ENCODE data around the gene PTGER1.
"Not testable (repeated sequence)": the region's sequence is repeated elsewhere in the genome, so short reads cannot be mapped to it uniquely, and the experiment has no call there.

Gene PTGER1

DNA sequence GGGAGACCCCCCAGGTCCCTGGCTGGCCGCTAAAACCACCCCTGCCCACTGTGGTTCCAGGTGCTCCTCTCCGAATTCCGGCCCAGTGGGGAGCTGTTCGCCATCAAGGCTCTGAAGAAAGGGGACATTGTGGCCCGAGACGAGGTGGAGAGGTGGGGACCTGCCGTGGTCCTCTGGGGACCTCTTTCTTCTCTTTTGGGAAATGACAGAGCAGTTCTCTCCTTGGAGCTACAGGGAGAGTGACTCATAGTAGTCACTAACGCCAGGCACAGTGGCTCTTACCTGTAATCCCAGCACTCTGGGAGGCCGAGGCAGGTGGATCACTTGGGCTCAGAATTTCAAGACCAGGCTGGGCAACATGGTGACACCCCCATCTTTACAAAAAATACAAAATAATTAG is 7.3 kb downstream of the PTGER1 start:
- Histone ChIP-seq H3K23ac (ENCODE audit: low read length in 2 of 2) (no peak overlapping the region), H3K79me1 (replicated peaks; ENCODE audit: low read length, poor library complexity, severe bottlenecking) (peaks cover 3% of the 10 kb centered on the region), H3K27ac (ENCODE audit: low read length, poor library complexity, severe bottlenecking) (no peak overlapping the region), H2BK5ac (ENCODE audit: low read depth, low read length, poor library complexity, severe bottlenecking) (no peak overlapping the region), H3K9me3 (ENCODE audit: control insufficient read depth, low read length) (no peaks in the 10 kb centered on the region), H3K4ac (ENCODE audit: low read depth in 1 of 2, low read length in 2 of 2) (no peak overlapping the region), H3K4me3 (ENCODE audit: insufficient read depth in 1 of 2, low read depth in 1 of 2, low read length in 2 of 2) (no peak overlapping the region), H4K8ac (ENCODE audit: low read length) (no peak overlapping the region), H2BK120ac (ENCODE audit: low read depth, low read length) (no peak overlapping the region), H3K14ac (ENCODE audit: low read length in 2 of 2) (no peak overlapping the region), H3K27me3 (ENCODE audit: control insufficient read depth in 1 of 2, insufficient read depth in 1 of 2, low read length in 2 of 2) (peaks cover 0 to 5% of the 10 kb centered on the region in 2 experiments), H3K4me2 (ENCODE audit: low read length, poor library complexity, severe bottlenecking) (no peak overlapping the region), H2BK12ac (ENCODE audit: low read length in 2 of 2) (no peak overlapping the region), H2AK5ac (ENCODE audit: low read length, severe bottlenecking) (no peak overlapping the region), H3K4me1 (ENCODE audit: control insufficient read depth, insufficient read depth, low read depth, low read length) (peaks cover 12% of the 10 kb centered on the region), H2AFZ (ENCODE audit: low read depth, low read length) (no peak overlapping the region), H2BK15ac (ENCODE audit: low read depth, poor library complexity, severe bottlenecking) (no peak overlapping the region), H3K9ac (ENCODE audit: low read length) (no peak overlapping the region), H3K18ac (ENCODE audit: low read depth in 1 of 2, low read length in 2 of 2) (no peak overlapping the region), H3K36me3 (ENCODE audit: control insufficient read depth in 1 of 2, insufficient read depth in 2 of 2, low read depth in 1 of 2, low read length in 2 of 2) (peaks cover 64 to 78% of the 10 kb centered on the region in 2 experiments), H4K91ac (ENCODE audit: low read length) (no peak overlapping the region)
- DNase-seq = no peak
- WGBS = 87% methylated on average over 8 of the region's 9 CpGs

DNA sequence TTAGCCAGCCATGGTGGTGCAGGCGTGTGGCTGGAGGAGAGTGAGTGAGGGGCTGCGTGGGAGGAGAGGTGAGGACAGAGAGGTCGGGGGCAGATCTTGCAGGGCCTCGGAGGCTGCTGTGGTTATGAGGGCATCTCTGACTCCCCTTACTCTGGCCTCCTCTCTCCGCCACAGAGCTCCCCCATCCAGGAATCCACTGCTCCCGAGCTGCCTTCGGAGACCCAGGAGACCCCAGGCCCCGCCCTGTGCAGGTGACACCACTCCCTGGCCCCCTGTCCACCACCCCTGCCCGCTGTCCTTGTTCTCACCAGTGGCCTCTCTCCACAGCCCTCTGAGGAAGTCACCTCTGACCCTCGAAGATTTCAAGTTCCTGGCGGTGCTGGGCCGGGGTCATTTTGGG is 7.8 kb downstream of the PTGER1 start:
- 90% methylated on average over 10 of the region's 12 CpGs for WGBS
- no peak overlapping the region for H2AFZ ChIP-seq (ENCODE audit: low read depth, low read length)

DNA sequence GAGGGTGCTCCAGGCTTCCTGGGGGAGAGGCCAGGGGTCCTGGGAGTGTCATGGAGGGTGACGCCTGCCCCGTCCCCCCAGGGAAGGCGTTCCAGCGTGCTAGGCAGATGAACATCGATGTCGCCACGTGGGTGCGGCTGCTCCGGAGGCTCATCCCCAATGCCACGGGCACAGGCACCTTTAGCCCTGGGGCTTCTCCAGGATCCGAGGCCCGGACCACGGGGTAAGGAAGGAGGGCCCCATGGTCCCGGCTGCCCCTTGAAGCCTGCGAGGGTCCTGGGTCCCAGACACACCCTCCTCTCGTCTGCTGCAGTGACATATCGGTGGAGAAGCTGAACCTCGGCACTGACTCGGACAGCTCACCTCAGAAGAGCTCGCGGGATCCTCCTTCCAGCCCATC is 11.4 kb downstream of the PTGER1 start:
- Histone ChIP-seq H2BK5ac (ENCODE audit: low read depth, low read length, poor library complexity, severe bottlenecking) (no peak overlapping the region), H2BK12ac (ENCODE audit: low read length in 2 of 2) (no peak overlapping the region)

More for the DNA sequence above, 7.8 kb downstream of the PTGER1 start:
- Histone ChIP-seq H3K4me3 (ENCODE audit: insufficient read depth in 1 of 2, low read depth in 1 of 2, low read length in 2 of 2) (no peak overlapping the region), H3K23ac (ENCODE audit: low read length in 2 of 2) (no peak overlapping the region), H3K14ac (ENCODE audit: low read length in 2 of 2) (no peak overlapping the region), H3K4me1 (ENCODE audit: control insufficient read depth, insufficient read depth, low read depth, low read length) (peaks cover 8% of the 10 kb centered on the region), H4K91ac (ENCODE audit: low read length) (no peak overlapping the region), H3K9me3 (ENCODE audit: control insufficient read depth, low read length) (no peaks in the 10 kb centered on the region), H3K27me3 (ENCODE audit: control insufficient read depth in 1 of 2, insufficient read depth in 1 of 2, low read length in 2 of 2) (peaks cover 0 to under 1% of the 10 kb centered on the region in 2 experiments), H2AK5ac (ENCODE audit: low read length, severe bottlenecking) (no peak overlapping the region), H3K79me1 (replicated peaks; ENCODE audit: low read length, poor library complexity, severe bottlenecking) (peaks cover 3% of the 10 kb centered on the region), H2BK5ac (ENCODE audit: low read depth, low read length, poor library complexity, severe bottlenecking) (no peak overlapping the region), H2BK120ac (ENCODE audit: low read depth, low read length) (no peak overlapping the region), H2BK15ac (ENCODE audit: low read depth, poor library complexity, severe bottlenecking) (no peak overlapping the region), H3K9ac (ENCODE audit: low read length) (no peak overlapping the region), H3K4me2 (ENCODE audit: low read length, poor library complexity, severe bottlenecking) (no peak overlapping the region), H4K8ac (ENCODE audit: low read length) (no peak overlapping the region), H3K18ac (ENCODE audit: low read depth in 1 of 2, low read length in 2 of 2) (no peak overlapping the region), H2BK12ac (ENCODE audit: low read length in 2 of 2) (no peak overlapping the region), H3K27ac (ENCODE audit: low read length, poor library complexity, severe bottlenecking) (no peak overlapping the region), H3K36me3 (ENCODE audit: control insufficient read depth in 1 of 2, insufficient read depth in 2 of 2, low read depth in 1 of 2, low read length in 2 of 2) (peaks cover 68 to 82% of the 10 kb centered on the region in 2 experiments), H3K4ac (ENCODE audit: low read depth in 1 of 2, low read length in 2 of 2) (no peak overlapping the region)
- no peak for DNase-seq

DNA sequence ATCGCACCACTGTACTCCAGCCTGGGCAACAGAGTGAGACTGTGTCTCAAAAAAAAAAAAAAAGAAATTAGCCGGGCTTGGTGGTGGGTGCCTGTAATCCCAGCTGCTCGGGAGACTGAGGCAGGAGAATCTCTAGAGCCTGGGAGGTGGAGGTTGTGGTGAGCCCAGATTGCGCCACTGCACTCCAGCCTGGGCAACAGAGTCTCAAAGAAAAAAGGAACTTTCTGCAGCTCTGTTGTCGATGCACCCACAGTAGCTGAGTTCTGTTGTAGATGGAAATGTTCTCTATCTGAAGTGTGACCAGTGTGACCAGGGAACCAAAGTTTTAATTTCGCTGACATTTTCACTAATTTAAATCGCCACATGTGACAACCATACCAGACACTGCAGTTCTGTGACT is 12.8 kb downstream of the PTGER1 start:
- not testable (repeated sequence) for H3K4me1 ChIP-seq (ENCODE audit: control insufficient read depth, insufficient read depth, low read depth, low read length); H3K4me2 ChIP-seq (ENCODE audit: low read length, poor library complexity, severe bottlenecking); H3K9me3 ChIP-seq (ENCODE audit: control insufficient read depth, low read length); H3K4ac ChIP-seq (ENCODE audit: low read depth in 1 of 2, low read length in 2 of 2); H2BK120ac ChIP-seq (ENCODE audit: low read depth, low read length); H2BK12ac ChIP-seq (ENCODE audit: low read length in 2 of 2); H2BK15ac ChIP-seq (ENCODE audit: low read depth, poor library complexity, severe bottlenecking); H3K18ac ChIP-seq (ENCODE audit: low read depth in 1 of 2, low read length in 2 of 2); DNase-seq; H3K79me1 ChIP-seq (replicated peaks; ENCODE audit: low read length, poor library complexity, severe bottlenecking); H3K4me3 ChIP-seq (ENCODE audit: insufficient read depth in 1 of 2, low read depth in 1 of 2, low read length in 2 of 2); H2AK5ac ChIP-seq (ENCODE audit: low read length, severe bottlenecking); H3K14ac ChIP-seq (ENCODE audit: low read length in 2 of 2); H2BK5ac ChIP-seq (ENCODE audit: low read depth, low read length, poor library complexity, severe bottlenecking); H3K27ac ChIP-seq (ENCODE audit: low read length, poor library complexity, severe bottlenecking); H4K91ac ChIP-seq (ENCODE audit: low read length); H2AFZ ChIP-seq (ENCODE audit: low read depth, low read length); H4K8ac ChIP-seq (ENCODE audit: low read length); H3K27me3 ChIP-seq (ENCODE audit: control insufficient read depth in 1 of 2, insufficient read depth in 1 of 2, low read length in 2 of 2); H3K23ac ChIP-seq (ENCODE audit: low read length in 2 of 2); H3K9ac ChIP-seq (ENCODE audit: low read length)
- peaks cover 61 to 73% of the 10 kb centered on the region in 2 experiments for H3K36me3 ChIP-seq (ENCODE audit: control insufficient read depth in 1 of 2, insufficient read depth in 2 of 2, low read depth in 1 of 2, low read length in 2 of 2)
- WGBS = 97% methylated on average over 5 of the region's 7 CpGs

More for the DNA sequence above, 11.4 kb downstream of the PTGER1 start:
- H3K14ac ChIP-seq (ENCODE audit: low read length in 2 of 2) = no peak overlapping the region
- DNase-seq = no peak
- H2AK5ac ChIP-seq (ENCODE audit: low read length, severe bottlenecking) = no peak overlapping the region
- no peaks in the 10 kb centered on the region for H3K27me3 ChIP-seq (ENCODE audit: control insufficient read depth in 1 of 2, insufficient read depth in 1 of 2, low read length in 2 of 2)
- no peak overlapping the region for H4K91ac ChIP-seq (ENCODE audit: low read length)
- no peak overlapping the region for H2AFZ ChIP-seq (ENCODE audit: low read depth, low read length)
- H3K23ac ChIP-seq (ENCODE audit: low read length in 2 of 2) = no peak overlapping the region
- H3K79me1 ChIP-seq (replicated peaks; ENCODE audit: low read length, poor library complexity, severe bottlenecking) = peaks cover 3% of the 10 kb centered on the region
- no peak overlapping the region for H2BK120ac ChIP-seq (ENCODE audit: low read depth, low read length)
- no peaks in the 10 kb centered on the region for H3K9me3 ChIP-seq (ENCODE audit: control insufficient read depth, low read length)
- no peak overlapping the region for H3K4me2 ChIP-seq (ENCODE audit: low read length, poor library complexity, severe bottlenecking)
- no peak overlapping the region for H3K4me3 ChIP-seq (ENCODE audit: insufficient read depth in 1 of 2, low read depth in 1 of 2, low read length in 2 of 2)
- no peak overlapping the region for H3K18ac ChIP-seq (ENCODE audit: low read depth in 1 of 2, low read length in 2 of 2)
- H3K9ac ChIP-seq (ENCODE audit: low read length) = no peak overlapping the region
- 97% methylated on average over 21 of the region's 21 CpGs for WGBS
- peaks cover 63 to 75% of the 10 kb centered on the region in 2 experiments for H3K36me3 ChIP-seq (ENCODE audit: control insufficient read depth in 1 of 2, insufficient read depth in 2 of 2, low read depth in 1 of 2, low read length in 2 of 2)
- no peak overlapping the region for H4K8ac ChIP-seq (ENCODE audit: low read length)
- H3K4me1 ChIP-seq (ENCODE audit: control insufficient read depth, insufficient read depth, low read depth, low read length) = peaks cover 1% of the 10 kb centered on the region
- H2BK15ac ChIP-seq (ENCODE audit: low read depth, poor library complexity, severe bottlenecking) = no peak overlapping the region
- H3K4ac ChIP-seq (ENCODE audit: low read depth in 1 of 2, low read length in 2 of 2) = no peak overlapping the region
- H3K27ac ChIP-seq (ENCODE audit: low read length, poor library complexity, severe bottlenecking) = no peak overlapping the region

All from mesenchymal stem cell (in vitro differentiated cells and primary cell).